Stimulated activated CD8-positive, alpha-beta memory T cell treated with anti-CD3 and anti-CD28 coated beads, Interleukin-12 subunit alpha, Interleukin-12 subunit beta, amount 100 ng/mL, for 4 hours (primary cell): ENCODE measurements around the gene RIPK1.
"Not testable (repeated sequence)": the region's sequence is repeated elsewhere in the genome, so short reads cannot be mapped to it uniquely, and the experiment has no call there.

Experiments
- DNase-seq: peaks from one replicate; pipeline ENCODE4 v3.0.0-alpha.2; 2020; ENCODE audit warnings: low read depth

The RIPK1 gene

GRCh38 chr6:3136292-3137011 is 68.2 kb downstream of the RIPK1 start:
- no peak for DNase-seq

DNA sequence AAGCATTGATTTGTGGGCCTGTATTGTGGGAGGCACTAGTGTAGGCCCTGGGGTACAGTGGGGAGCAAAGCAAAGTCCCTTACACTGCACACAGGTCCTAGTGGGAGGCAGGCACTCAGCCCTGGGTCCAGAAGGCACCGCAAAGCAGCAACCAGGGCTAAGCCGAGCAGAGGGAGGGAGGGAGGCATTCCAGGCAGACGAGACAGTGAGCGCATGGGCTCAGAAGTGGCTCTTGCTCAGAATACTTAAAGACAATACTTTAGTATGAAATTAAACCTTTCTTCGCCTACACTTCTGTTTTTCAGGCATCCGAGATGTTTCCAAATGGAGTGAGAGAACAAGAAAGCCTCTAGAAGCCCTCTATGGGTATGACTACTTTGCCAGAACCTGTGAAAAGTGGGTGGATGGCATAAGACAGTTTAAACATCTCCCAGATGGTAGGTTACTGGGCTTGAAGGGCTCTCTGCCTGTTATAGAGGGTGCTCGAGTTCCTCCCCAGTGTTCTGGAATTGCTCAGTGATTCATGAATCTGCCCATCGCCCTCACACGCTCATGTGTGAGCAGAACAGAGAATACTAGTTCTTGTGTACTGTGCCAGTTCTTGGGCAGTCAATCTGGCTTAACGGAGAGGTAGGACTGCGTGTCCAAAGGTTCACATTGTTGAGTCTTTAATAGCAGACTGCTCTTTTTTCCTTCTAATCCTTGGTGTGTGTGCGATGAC is 68.9 kb downstream of the RIPK1 start:
- DNase-seq, result no peak

- DNase-seq, result not testable (repeated sequence)
Observed at GRCh38 chr6:3137873-3138272, 69.6 kb downstream of the RIPK1 start.

DNA sequence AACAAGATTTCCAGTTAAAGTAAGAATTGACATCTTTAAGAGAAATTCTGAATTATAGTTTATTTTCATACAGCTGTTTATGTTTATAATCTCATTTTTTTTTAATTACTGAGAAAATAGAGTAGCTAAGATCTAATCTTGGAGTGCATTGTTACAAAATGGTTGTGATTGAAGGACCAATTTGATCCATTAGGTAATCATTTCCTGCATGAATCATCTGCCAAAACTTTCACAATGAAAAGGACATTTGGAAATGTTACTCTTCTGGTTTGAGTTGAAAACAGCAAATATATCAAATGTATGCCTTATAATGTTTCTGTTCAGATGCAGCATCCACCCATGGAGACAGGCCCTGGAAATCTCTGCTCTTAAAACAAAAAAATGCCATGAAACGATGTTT is 70.0 kb downstream of the RIPK1 start:
- no peak for DNase-seq

GRCh38 chr6:3139090-3139903 is 71.0 kb downstream of the RIPK1 start:
- DNase-seq, result no peak

DNA sequence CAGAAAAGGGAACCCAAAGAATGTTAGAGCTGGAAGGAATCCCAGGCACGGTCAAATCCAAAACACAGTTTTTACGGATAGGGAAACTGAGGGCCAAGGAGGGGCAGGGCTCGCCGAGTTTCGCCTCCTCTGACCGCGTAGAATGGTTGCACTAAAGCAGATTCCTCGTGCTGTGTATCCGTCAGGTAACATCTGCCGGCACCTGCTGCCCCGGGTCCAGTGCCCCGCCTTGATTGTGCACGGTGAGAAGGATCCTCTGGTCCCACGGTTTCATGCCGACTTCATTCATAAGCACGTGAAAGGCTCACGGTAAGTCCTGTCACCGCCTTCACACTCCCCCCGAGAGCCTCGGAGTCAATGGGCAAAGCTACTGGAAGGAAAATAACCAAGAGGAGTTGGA is 71.9 kb downstream of the RIPK1 start:
- no peak for DNase-seq

- DNase-seq, result no peak
Observed at GRCh38 chr6:3142536-3142935, 74.2 kb downstream of the RIPK1 start.

DNA sequence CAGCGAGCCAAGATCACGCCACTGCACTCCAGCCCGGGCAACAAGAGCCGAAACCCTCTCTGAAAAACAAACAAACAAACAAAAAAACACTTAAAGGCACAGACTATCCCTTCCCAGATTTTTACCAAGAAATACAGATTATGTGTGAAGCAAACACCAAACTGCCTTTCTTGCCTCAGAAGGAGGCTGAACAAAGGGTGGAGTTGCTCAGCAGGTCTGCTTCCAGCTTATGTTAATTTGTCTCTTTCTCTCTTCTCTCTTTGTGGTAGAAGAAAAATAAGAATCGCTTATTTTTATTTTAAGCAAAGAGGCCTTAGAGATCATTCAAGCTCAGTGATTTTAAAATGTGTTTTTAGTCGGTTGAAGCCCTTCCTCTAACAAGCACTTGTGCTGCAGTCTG is 74.9 kb downstream of the RIPK1 start:
- no peak for DNase-seq

- no peak for DNase-seq
Observed at GRCh38 chr6:3144571-3144970, 76.3 kb downstream of the RIPK1 start.

GRCh38 chr6:3147914-3148757 is 79.8 kb downstream of the RIPK1 start:
- DNase-seq, result no peak

DNA sequence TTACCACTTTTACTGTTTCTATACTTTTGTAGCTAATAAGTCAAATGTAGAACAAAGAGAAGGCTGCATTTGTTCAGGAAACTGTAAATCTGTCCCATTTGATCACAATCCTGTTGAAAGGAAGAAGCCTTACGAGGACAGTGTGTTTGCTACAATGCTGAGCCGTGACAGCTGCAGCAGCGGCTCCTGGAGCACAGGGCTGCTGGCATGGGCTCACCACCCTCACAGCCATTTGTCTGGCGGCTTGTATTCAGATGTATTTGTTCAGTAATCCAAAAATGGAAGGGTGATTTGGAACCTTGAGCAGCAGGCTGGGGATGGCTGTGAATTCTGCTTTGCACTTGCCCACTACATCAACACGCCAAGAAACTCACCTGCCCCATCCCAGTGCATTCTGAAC is 83.4 kb downstream of the RIPK1 start:
- no peak for DNase-seq

DNA sequence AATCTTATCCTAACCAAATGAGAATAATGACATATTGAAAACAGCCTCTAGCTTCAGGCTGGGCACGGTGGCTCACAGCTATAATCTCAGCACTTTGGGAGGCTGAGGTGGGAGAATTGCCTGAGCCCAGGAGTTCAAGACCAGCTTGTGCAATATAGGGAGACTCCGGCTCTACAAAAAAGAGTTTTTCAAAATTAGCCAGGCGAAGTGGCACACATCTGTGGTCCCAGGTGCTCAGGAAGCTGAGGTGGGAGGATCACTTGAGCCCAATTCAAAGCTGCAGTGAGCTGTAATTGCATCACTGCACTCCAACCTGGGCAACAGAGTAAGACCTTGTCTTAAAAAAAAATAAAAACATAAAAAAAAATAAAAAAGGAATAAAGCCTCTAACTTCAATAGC is 84.4 kb downstream of the RIPK1 start:
- DNase-seq, result no peak

GRCh38 chr6:3155416-3155815 is 87.1 kb downstream of the RIPK1 start:
- DNase-seq, result not testable (repeated sequence)

- DNase-seq, result peak; percentile 13
Observed at GRCh38 chr6:3156184-3157130, 88.2 kb downstream of the RIPK1 start.

GRCh38 chr6:3157131-3157933 is 89.0 kb downstream of the RIPK1 start, which contains the start of gene TUBB2A:
Gene TUBB2A, minus strand, starts transcription at chr6:3157544. Its CDS starts 81 bp downstream, at chr6:3157463.
- DNase-seq, result peak; percentile 81

DNA sequence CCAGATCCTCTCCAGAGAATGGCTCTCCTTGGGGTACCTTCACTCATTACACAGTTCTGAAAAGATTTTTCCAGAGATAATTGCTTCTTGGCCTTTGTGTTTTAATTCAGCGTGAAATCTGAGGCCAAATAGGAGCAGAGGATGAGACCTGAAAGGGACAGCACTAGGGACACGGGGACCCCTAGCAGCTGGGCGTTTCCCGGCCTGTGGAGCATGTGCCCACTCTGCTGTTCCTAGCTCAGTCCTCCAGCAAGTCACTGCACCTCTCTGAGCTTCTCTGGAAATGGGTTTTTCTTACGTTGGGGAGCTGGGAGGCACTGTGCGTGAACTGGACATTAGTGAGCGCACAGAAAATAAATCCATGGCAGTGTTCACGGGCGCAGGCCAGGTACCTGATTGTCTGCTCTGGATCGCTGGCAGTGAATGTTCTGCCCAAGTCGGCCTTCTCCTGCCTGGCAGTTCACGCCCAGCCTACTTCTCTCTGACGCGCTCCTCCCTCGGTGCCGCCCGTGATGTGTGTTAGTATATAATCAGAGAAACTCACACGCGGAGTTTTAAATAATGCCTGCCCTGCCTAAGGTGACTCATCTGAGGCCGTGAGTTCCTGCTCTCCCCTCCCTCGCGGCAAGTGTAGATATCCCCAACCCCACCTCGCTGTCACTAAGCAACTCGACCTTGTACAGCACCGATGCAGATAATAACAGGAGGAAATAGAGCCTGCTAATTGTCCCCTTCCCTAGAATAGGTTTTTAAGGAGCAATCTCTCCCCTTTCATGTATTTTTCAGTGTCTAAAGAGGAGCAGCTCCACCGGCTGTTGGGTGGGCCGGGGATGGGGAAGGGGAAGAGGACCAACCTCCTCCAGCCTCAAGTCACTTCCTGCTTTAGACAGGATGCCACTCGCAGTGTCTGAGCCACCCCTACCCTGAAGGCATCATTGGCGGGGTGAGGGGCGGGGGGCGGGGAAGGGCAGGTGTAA is 91.8 kb downstream of the RIPK1 start:
- peak; percentile 52 for DNase-seq

DNA sequence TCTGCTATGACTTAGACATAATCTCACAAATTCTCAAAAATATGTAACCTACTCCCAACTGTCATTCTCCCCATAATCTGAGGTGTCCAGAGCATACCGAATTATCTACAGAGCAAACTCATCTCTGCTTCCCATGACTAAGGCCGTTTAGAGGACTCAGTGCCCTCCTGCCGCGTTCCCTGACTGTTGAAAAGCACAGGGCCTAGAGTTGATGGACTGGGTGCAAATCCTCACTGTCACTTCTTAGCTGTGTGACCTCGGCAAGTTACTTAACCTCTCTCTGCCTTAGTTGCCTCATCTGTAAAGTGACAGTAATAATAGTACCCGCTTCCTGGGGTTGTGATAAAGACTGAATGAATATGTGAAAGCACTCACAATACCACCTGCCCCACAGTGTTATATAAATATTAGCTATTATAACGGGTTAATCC is 93.8 kb downstream of the RIPK1 start:
- no peak for DNase-seq

GRCh38 chr6:3162565-3163247 is 94.4 kb downstream of the RIPK1 start:
- peak; percentile 48 for DNase-seq
